Endothelial cell of umbilical vein (primary cell): ENCODE results near the gene KRT71. TPM values are rescaled to one million over a fixed set of nuclear protein-coding genes. Genes with fewer than 3 reads are reported as not detected.

ENCODE experiments used
- BruUV-seq: library from RNA; stranded (reverse); fragments of 400-500 nt; replicated peaks from 2 replicates; lab custom pipeline; 2021; lab: Mats Ljungman, UMichigan
- CTCF ChIA-PET: fragments of 300-600, 350-600 bp; sonication (Branson Sonifier 250); formaldehyde crosslinking; loops from one replicate; lab custom pipeline; 2021; ENCODE audit warnings: antibody characterized with exemption, inconsistent platforms; lab: Charles Lee
- POLR2A ChIA-PET: fragments of 300-600, 350-600 bp; sonication (Branson Sonifier 250); formaldehyde crosslinking; loops from one replicate; lab custom pipeline; 2021; ENCODE audit warnings: antibody characterized with exemption, inconsistent platforms; lab: Charles Lee
- DNase-seq: peaks from one replicate; pipeline ENCODE4 v3.0.0-alpha.2; 2011; ENCODE audit warnings: low read depth, low spot score
- FAIRE-seq: peaks from 2 replicates; lab custom pipeline; 2011; peaks lifted over from hg19 to GRCh38; lab: Jason Lieb, UNC
- H2AFZ ChIP-seq: 2 replicates; pipeline ENCODE4 v1.6.0; 2012; ENCODE audit warnings: low read depth, low read length, control low read depth, inconsistent platforms
- H3K27ac ChIP-seq: 2 replicates; pipeline ENCODE4 v1.5.1; 2011; ENCODE audit warnings: low read depth, mild to moderate bottlenecking, control low read depth, low read length, moderate library complexity; ENCODE audit not compliant: insufficient read depth
- H3K27me3 ChIP-seq, 2 experiments: 2 replicates each; pipeline versions ENCODE4 v1.6.0 to v1.6.1; 2011; ENCODE audit warnings: low read length in 2 of 2, mixed read lengths in 1 of 2; ENCODE audit not compliant: control insufficient read depth in 2 of 2, insufficient read depth in 2 of 2
- H3K36me3 ChIP-seq, 2 experiments: 2 replicates in 1 of 2; 3 replicates in 1 of 2; pipeline ENCODE4 v1.5.1; 2011; ENCODE audit warnings: low read length in 2 of 2, mild to moderate bottlenecking in 1 of 2, moderate library complexity in 1 of 2; ENCODE audit not compliant: control insufficient read depth in 2 of 2, insufficient read depth in 2 of 2; ENCODE audit errors: extremely low read depth in 1 of 2
- H3K4me1 ChIP-seq: 3 replicates; pipeline ENCODE4 v1.5.1; 2011; ENCODE audit warnings: mild to moderate bottlenecking, low read length; ENCODE audit not compliant: control insufficient read depth, insufficient read depth; ENCODE audit errors: extremely low read depth
- H3K4me2 ChIP-seq: 2 replicates; pipeline ENCODE4 v1.6.1; 2011; ENCODE audit warnings: low read length, control low read depth, mixed read lengths; ENCODE audit not compliant: insufficient read depth
- H3K4me3 ChIP-seq, 3 experiments: fragments of 200-600 bp in 1 of 3; sonication (generic), shearing (Covaris generic) in 1 of 3; replicated peaks in 1 of 3; 2 replicates each; pipeline ENCODE4 v1.5.1; 2011 to 2016; ENCODE audit warnings: control low read depth in 3 of 3, low read length in 3 of 3, mild to moderate bottlenecking in 2 of 3, inconsistent platforms in 1 of 3, low read depth in 1 of 3, moderate library complexity in 1 of 3; ENCODE audit not compliant: insufficient read depth in 1 of 3
- H3K79me2 ChIP-seq: 2 replicates; pipeline ENCODE4 v1.6.0; 2012; ENCODE audit warnings: low read length, inconsistent platforms; ENCODE audit not compliant: control insufficient read depth, insufficient read depth
- H3K9ac ChIP-seq: replicated peaks from 2 replicates; pipeline ENCODE3; 2011; ENCODE audit warnings: low read length, control low read depth; ENCODE audit not compliant: insufficient read depth; ENCODE audit errors: extremely low read depth
- H3K9me1 ChIP-seq: replicated peaks from 3 replicates; pipeline ENCODE4 v1.6.0; 2011; ENCODE audit warnings: mild to moderate bottlenecking, low read length; ENCODE audit not compliant: control insufficient read depth, insufficient read depth; ENCODE audit errors: extremely low read depth
- H3K9me3 ChIP-seq: replicated peaks from 2 replicates; pipeline ENCODE4 v1.5.1; 2012; ENCODE audit warnings: low read length, inconsistent platforms; ENCODE audit not compliant: control insufficient read depth, insufficient read depth
- H4K20me1 ChIP-seq: replicated peaks from 2 replicates; pipeline ENCODE3; 2011; ENCODE audit warnings: mild to moderate bottlenecking, low read length; ENCODE audit not compliant: control insufficient read depth, insufficient read depth; ENCODE audit errors: extremely low read depth
- CTCF ChIP-seq, 2 donors: IDR thresholded peaks; 1 replicate in 1 of 2; 2 replicates in 1 of 2; pipeline ENCODE4 v1.5.1; 2011; ENCODE audit warnings: low read length in 2 of 2, mild to moderate bottlenecking in 2 of 2, moderate library complexity in 2 of 2, control low read depth in 1 of 2, inconsistent platforms in 1 of 2, low read depth in 1 of 2; ENCODE audit not compliant: insufficient read depth in 1 of 2; ENCODE audit errors: extremely low read depth in 1 of 2
- EZH2 ChIP-seq: IDR thresholded peaks from 2 replicates; pipeline ENCODE4 v1.6.1; 2012; ENCODE audit warnings: borderline replicate concordance, low read depth, mild to moderate bottlenecking, moderate library complexity, low read length, inconsistent platforms; ENCODE audit not compliant: severe bottlenecking
- FOS ChIP-seq: IDR thresholded peaks from 2 replicates; pipeline ENCODE4 v1.6.1; 2011; ENCODE audit warnings: mild to moderate bottlenecking, low read length, moderate library complexity, borderline replicate concordance; ENCODE audit not compliant: insufficient read depth
- GATA2 ChIP-seq: IDR thresholded peaks from 2 replicates; pipeline ENCODE4 v1.7.0; 2011; ENCODE audit warnings: low read depth, mild to moderate bottlenecking, moderate library complexity, mixed read lengths, low read length; ENCODE audit not compliant: insufficient read length, insufficient read depth
- JUN ChIP-seq: IDR thresholded peaks from 2 replicates; pipeline ENCODE4 v1.6.1; 2011; ENCODE audit warnings: borderline replicate concordance, low read depth; ENCODE audit not compliant: insufficient read length, insufficient read depth
- MAX ChIP-seq: IDR thresholded peaks from 2 replicates; pipeline ENCODE4 v1.6.1; 2011; ENCODE audit not compliant: insufficient read depth, insufficient read length
- MYC ChIP-seq: IDR thresholded peaks from one replicate; pipeline ENCODE4 v1.6.1; 2011; ENCODE audit warnings: mild to moderate bottlenecking, low read depth, low read length
- POLR2A ChIP-seq: IDR thresholded peaks from 2 replicates; pipeline ENCODE4 v1.6.1; 2012; ENCODE audit warnings: low read depth, mild to moderate bottlenecking, control low read depth, low read length
- POLR2AphosphoS5 ChIP-seq: IDR thresholded peaks from 2 replicates; pipeline ENCODE4 v1.6.1; 2012; ENCODE audit warnings: low read depth, mild to moderate bottlenecking, control low read depth, low read length, moderate library complexity; ENCODE audit not compliant: insufficient read depth
- dilution Hi-C: fragments of 300-500 bp; cut with MboI; formaldehyde crosslinking; loops from one replicate; pipeline ENCODE4 v1.15.0; 2019; ENCODE audit warnings: low sequenced_read_pairs; ENCODE audit not compliant: extremely low pct_ligation_motif_present
- intact Hi-C: fragments of 100-400 bp; cut with micrococcal nuclease; formaldehyde crosslinking; loops from one replicate; pipeline ENCODE4 v1.10.0; 2022
- polyA plus RNA-seq, 4 experiments: library from polyadenylated mRNA; depleted of rRNA in 3 of 4; stranded (reverse) in 3 of 4; unstranded in 1 of 4; fragments of >200 nt; gene quantifications; 2 replicates each; pipeline versions ENCODE4 v1.2.1 to v1.2.3, GENCODE V29; 2011 to 2012; ENCODE audit warnings: missing spikeins in 1 of 4
- total RNA-seq: library from RNA; stranded (reverse); gene quantifications from 2 replicates; pipeline ENCODE4 v1.2.3, GENCODE V29; 2021

KRT71 gene
- total and polyA plus RNA-seq, 2 donors (not counting 3 experiments of a cell fraction or from before 2014, with no cell fraction given), result not detected

GRCh38 chr12:52506858-52507715 is 45.9 kb downstream of the KRT71 start:
- TF ChIP-seq CTCF (IDR thresholded peaks at IDR 0.05; ENCODE audit: extremely low read depth in 1 of 2, insufficient read depth in 1 of 2, low read depth in 1 of 2, low read length in 2 of 2) (peak; percentile 35 to 49), FOS (no peak)
- Histone ChIP-seq H3K9me1 (no peaks in the 10 kb centered on the region), H3K9me3 (no peaks in the 10 kb centered on the region), H3K36me3 (no peaks in the 10 kb centered on the region), H3K27ac (no peak overlapping the region), H2AFZ (no peak overlapping the region), H3K4me2 (no peak overlapping the region), H4K20me1 (no peaks in the 10 kb centered on the region), H3K4me3 (no peak overlapping the region), H3K9ac (no peak overlapping the region), H3K4me1 (no peaks in the 10 kb centered on the region), H3K79me2 (no peaks in the 10 kb centered on the region), H3K27me3 (peaks cover 3 to 29% of the 10 kb centered on the region in 2 experiments)
- peak; percentile 24 for DNase-seq
- peak; percentile 18 for FAIRE-seq
- intact Hi-C loops, result no loop called here
- dilution Hi-C loops, result no loop called here
- no TSS peak for BruUV-seq
- ChIA-PET CTCF (interaction anchor here (1.5 to 2.4 kb wide), 2 partner anchors 134 to 350 kb away, joined by 4 to 7 read pairs; no protein-coding TSS in a partner anchor), POLR2A (no interaction called here)

- Histone ChIP-seq H3K9ac (no peak overlapping the region), H3K9me3 (no peaks in the 10 kb centered on the region), H3K36me3 (no peaks in the 10 kb centered on the region), H2AFZ (no peak overlapping the region), H3K4me2 (no peak overlapping the region), H3K27me3 (peaks cover 5 to 33% of the 10 kb centered on the region in 2 experiments), H3K79me2 (no peaks in the 10 kb centered on the region), H3K4me1 (no peaks in the 10 kb centered on the region), H3K9me1 (no peaks in the 10 kb centered on the region), H3K4me3 (no peak overlapping the region), H3K27ac (no peak overlapping the region), H4K20me1 (no peaks in the 10 kb centered on the region)
- TF ChIP-seq MYC (no peak), POLR2AphosphoS5 (no peak), FOS (no peak), CTCF (IDR thresholded peaks at IDR 0.05; ENCODE audit: extremely low read depth in 1 of 2, insufficient read depth in 1 of 2, low read depth in 1 of 2, low read length in 2 of 2) (no peak), POLR2A (no peak), GATA2 (no peak), MAX (no peak), JUN (no peak), EZH2 (no peak)
- no peak for FAIRE-seq
- no TSS peak for BruUV-seq
- POLR2A ChIA-PET, result no interaction called here
- intact Hi-C loops, result no loop called here
- no peak for DNase-seq
- CTCF ChIA-PET, result interaction anchor here (1.6 kb wide), 1 partner anchor 24 kb away, joined by 3 read pairs; no protein-coding TSS in a partner anchor
- dilution Hi-C loops, result no loop called here
Observed at GRCh38 chr12:52502877-52503276, 50.1 kb downstream of the KRT71 start.
